Neural cell (in vitro differentiated cells): Measurements from ENCODE around the gene ATP1A2. TPM values are rescaled to one million over a fixed set of nuclear protein-coding genes. Genes with fewer than 3 reads are reported as not detected.

Experiments used
- H2AFZ ChIP-seq: fragments of 200-600, 300-800 bp; sonication (generic), shearing (Covaris generic); 2 replicates; pipeline ENCODE4 v1.6.0; 2014; ENCODE audit warnings: low read depth, mild to moderate bottlenecking, antibody characterized with exemption, low read length, moderate library complexity
- H3F3A ChIP-seq: fragments of 200-600 bp; shearing (Covaris generic); 2 replicates; pipeline ENCODE4 v1.6.1; 2016; ENCODE audit warnings: mild to moderate bottlenecking, moderate library complexity, mixed read lengths, antibody characterized with exemption, low read length; ENCODE audit not compliant: insufficient read depth, poor library complexity, severe bottlenecking
- H3K27ac ChIP-seq: fragments of 200-600, 300-800 bp; sonication (generic), shearing (Covaris generic); 2 replicates; pipeline ENCODE4 v1.5.1; 2014; ENCODE audit warnings: mild to moderate bottlenecking, low read length, moderate library complexity
- H3K27me3 ChIP-seq: fragments of 300-800, 200-600 bp; sonication (generic), shearing (Covaris generic); 2 replicates; pipeline ENCODE4 v1.6.0; 2014; ENCODE audit warnings: mild to moderate bottlenecking, low read depth, low read length, moderate library complexity; ENCODE audit not compliant: insufficient read depth
- H3K36me3 ChIP-seq: fragments of 300-800, 200-600 bp; sonication (generic), shearing (Covaris generic); 2 replicates; pipeline ENCODE4 v1.5.1; 2014; ENCODE audit warnings: mild to moderate bottlenecking, antibody characterized with exemption, low read length, moderate library complexity; ENCODE audit not compliant: insufficient read depth
- H3K4me2 ChIP-seq: fragments of 300-800, 200-600 bp; sonication (generic), shearing (Covaris generic); 2 replicates; pipeline ENCODE4 v1.6.0; 2014; ENCODE audit warnings: mild to moderate bottlenecking, low read length
- H3K4me3 ChIP-seq: fragments of 300-800, 200-600 bp; sonication (generic), shearing (Covaris generic); 2 replicates; pipeline ENCODE4 v1.5.1; 2014; ENCODE audit warnings: mild to moderate bottlenecking, low read length, moderate library complexity
- H3K79me2 ChIP-seq: fragments of 200-600 bp; shearing (Covaris generic); replicated peaks from 2 replicates; pipeline ENCODE4 v1.6.0; 2014; ENCODE audit warnings: mild to moderate bottlenecking, low read length, moderate library complexity; ENCODE audit not compliant: insufficient read depth
- H3K9ac ChIP-seq: fragments of 300-800, 200-600 bp; sonication (generic), shearing (Covaris generic); 2 replicates; pipeline ENCODE4 v1.6.1; 2016; ENCODE audit warnings: mild to moderate bottlenecking, low read length, mixed read lengths
- H3K9me2 ChIP-seq: fragments of 200-600 bp; shearing (Covaris generic); 2 replicates; pipeline ENCODE4 v1.6.1; 2016; ENCODE audit warnings: mild to moderate bottlenecking, low read length, mixed read lengths; ENCODE audit not compliant: insufficient read depth
- H3K9me3 ChIP-seq: fragments of 200-600, 300-800 bp; sonication (generic), shearing (Covaris generic); 2 replicates; pipeline ENCODE4 v1.6.1; 2016; ENCODE audit warnings: mild to moderate bottlenecking, mixed run types, low read length, moderate library complexity, mixed read lengths
- H4K20me1 ChIP-seq: fragments of 200-600 bp; shearing (Covaris generic); 2 replicates; pipeline ENCODE4 v1.6.1; 2016; ENCODE audit warnings: mild to moderate bottlenecking, mixed run types; ENCODE audit not compliant: insufficient read depth
- CTCF ChIP-seq: fragments of 450-650 bp; IDR thresholded peaks from 2 replicates; pipeline ENCODE4 v1.5.1; 2014; ENCODE audit warnings: antibody characterized with exemption, mild to moderate bottlenecking, moderate library complexity; ENCODE audit not compliant: poor library complexity, severe bottlenecking
- EP300 ChIP-seq: fragments of 450-650 bp; conservative IDR thresholded peaks from 2 replicates; pipeline ENCODE4 v1.6.1; 2014; ENCODE audit warnings: antibody characterized with exemption, mild to moderate bottlenecking, moderate library complexity; ENCODE audit not compliant: poor library complexity, severe bottlenecking
- EZH2 ChIP-seq: fragments of 200-600, 300-800 bp; shearing (Covaris generic), sonication (generic); IDR thresholded peaks from 2 replicates; pipeline ENCODE4 v1.6.1; 2014; ENCODE audit warnings: antibody characterized with exemption, low read length, borderline replicate concordance, mild to moderate bottlenecking; ENCODE audit not compliant: insufficient read depth, poor library complexity, severe bottlenecking
- MXI1 ChIP-seq: fragments of 450-650 bp; conservative IDR thresholded peaks from 2 replicates; pipeline ENCODE4 v1.6.1; 2014; ENCODE audit warnings: antibody characterized with exemption, mild to moderate bottlenecking; ENCODE audit not compliant: poor library complexity, severe bottlenecking
- POLR2AphosphoS5 ChIP-seq: IDR thresholded peaks from 2 replicates; pipeline ENCODE4 v1.6.1; 2012
- RAD21 ChIP-seq: fragments of 450-650 bp; conservative IDR thresholded peaks from 2 replicates; pipeline ENCODE4 v1.6.1; 2014; ENCODE audit warnings: antibody characterized with exemption, mild to moderate bottlenecking, moderate library complexity
- REST ChIP-seq: IDR thresholded peaks from 2 replicates; pipeline ENCODE4 v1.6.1; 2012; ENCODE audit warnings: borderline replicate concordance
- SMC3 ChIP-seq: fragments of 450-650 bp; conservative IDR thresholded peaks from 2 replicates; pipeline ENCODE4 v1.6.1; 2014; ENCODE audit warnings: antibody characterized with exemption, mild to moderate bottlenecking, moderate library complexity; ENCODE audit not compliant: poor library complexity
- TAF1 ChIP-seq: IDR thresholded peaks from 2 replicates; pipeline ENCODE4 v1.6.1; 2012; ENCODE audit warnings: low read depth
- polyA plus RNA-seq: library from polyadenylated mRNA; depleted of rRNA; stranded (reverse); fragments of >200 nt; gene quantifications from 2 replicates; pipeline ENCODE4 v1.2.3, GENCODE V29; 2014

ATP1A2 gene
- polyA plus RNA-seq, 1 donor from 2014 or later, result 0.12 TPM

- Histone ChIP-seq H3K27me3 (peaks cover 7% of the 10 kb centered on the region), H3K9me3 (no peaks in the 10 kb centered on the region), H3K27ac (peak within 1 kb of the TSS; percentile 70), H3F3A (no peaks in the 10 kb centered on the region), H3K9me2 (no peaks in the 10 kb centered on the region), H4K20me1 (no peaks in the 10 kb centered on the region), H3K79me2 (no peaks in the 10 kb centered on the region), H2AFZ (peak within 1 kb of the TSS; percentile 15), H3K9ac (peak within 1 kb of the TSS; percentile 52), H3K36me3 (no peaks in the 10 kb centered on the region), H3K4me2 (peak within 1 kb of the TSS; percentile 47), H3K4me3 (peak within 1 kb of the TSS; percentile 63)
- TF ChIP-seq CTCF (no peak), RAD21 (peak; percentile 9), EZH2 (no peak), EP300 (peak; percentile 52), TAF1 (no peak), REST (peak; percentile 74), SMC3 (no peak), MXI1 (peak; percentile 37), POLR2AphosphoS5 (no peak)
These were observed 34.2 kb upstream of the ATP1A2 start, which contains the start of gene KCNJ9 for GRCh38 chr1:160081261-160081936. KCNJ9 (plus strand) TSS chr1:160081538; CDS start chr1:160084031, 2,493 bp downstream.

- Histone ChIP-seq H3K4me2 (no peak overlapping the region), H3K79me2 (no peaks in the 10 kb centered on the region), H3K27ac (no peak overlapping the region), H3F3A (no peaks in the 10 kb centered on the region), H3K9me3 (no peaks in the 10 kb centered on the region), H3K4me3 (no peak overlapping the region), H3K9ac (no peak overlapping the region), H3K27me3 (peaks cover 7% of the 10 kb centered on the region), H4K20me1 (no peaks in the 10 kb centered on the region), H3K36me3 (no peaks in the 10 kb centered on the region), H3K9me2 (no peaks in the 10 kb centered on the region), H2AFZ (no peak overlapping the region)
- TF ChIP-seq RAD21 (no peak), TAF1 (no peak)
These were observed 33.1 kb upstream of the ATP1A2 start for GRCh38 chr1:160082487-160082886.
